ENCODE data around the gene TJAP1. TPM values are rescaled to one million over a fixed set of nuclear protein-coding genes. Genes with fewer than 3 reads are reported as not detected.
"Not testable (repeated sequence)": the region's sequence is repeated elsewhere in the genome, so short reads cannot be mapped to it uniquely, and the experiment has no call there.

The TJAP1 gene
- total RNA-seq, 2 experiments from 2014 or later: 36.5 to 41.8 TPM

- Mint-ChIP-seq H3K36me3 (ENCODE audit: low read depth) (peaks cover 49% of the 10 kb centered on the region), H3K4me1 (no peaks in the 10 kb centered on the region), H3K9me3 (no peaks in the 10 kb centered on the region), H3K27ac (no peak overlapping the region), H3K4me3 (no peak overlapping the region), H3K27me3 (no peaks in the 10 kb centered on the region)
- ChIA-PET POLR2A (no interaction called here), CTCF (interaction anchor here (0.9 to 1.2 kb wide), 3 partner anchors 9 to 62 kb away, joined by 3 to 4 read pairs (median 4); partner anchors contain the start of gene LRRC73)
- no peak for DNase-seq
Observed at GRCh38 chr6:43532201-43532600, 54.8 kb downstream of the TJAP1 start.

- CTCF ChIA-PET, DNase-seq: not testable (repeated sequence)
Observed at GRCh38 chr6:43538986-43539385, 61.6 kb downstream of the TJAP1 start.

GRCh38 chr6:43539409-43539808 is 62.0 kb downstream of the TJAP1 start:
- H3K27me3 Mint-ChIP-seq, H3K9me3 Mint-ChIP-seq, CTCF ChIA-PET, DNase-seq, H3K4me1 Mint-ChIP-seq, POLR2A ChIA-PET, H3K4me3 Mint-ChIP-seq, H3K27ac Mint-ChIP-seq: not testable (repeated sequence)
- H3K36me3 Mint-ChIP-seq (ENCODE audit: low read depth): peaks cover 37% of the 10 kb centered on the region

More at GRCh38 chr6:43538986-43539385, 61.6 kb downstream of the TJAP1 start:
- H3K4me1 Mint-ChIP-seq, H3K9me3 Mint-ChIP-seq, H3K4me3 Mint-ChIP-seq, H3K27me3 Mint-ChIP-seq, H3K27ac Mint-ChIP-seq, POLR2A ChIA-PET: not testable (repeated sequence)
- peaks cover 35% of the 10 kb centered on the region for H3K36me3 Mint-ChIP-seq (ENCODE audit: low read depth)

GRCh38 chr6:43540507-43540906 is 63.1 kb downstream of the TJAP1 start:
- H3K4me1 Mint-ChIP-seq: no peaks in the 10 kb centered on the region
- no peak overlapping the region for H3K27ac Mint-ChIP-seq
- H3K27me3 Mint-ChIP-seq: no peaks in the 10 kb centered on the region
- no peaks in the 10 kb centered on the region for H3K9me3 Mint-ChIP-seq
- DNase-seq: no peak
- CTCF ChIA-PET: interaction anchor here (0.6 to 0.7 kb wide), 5 partner anchors 15 to 113 kb away, joined by 3 to 4 read pairs (median 3); partner anchors contain the start of gene ABCC10
- peaks cover 35% of the 10 kb centered on the region for H3K36me3 Mint-ChIP-seq (ENCODE audit: low read depth)
- no peak overlapping the region for H3K4me3 Mint-ChIP-seq
- POLR2A ChIA-PET: no interaction called here

GRCh38 chr6:43541774-43542471 is 64.6 kb downstream of the TJAP1 start:
- Mint-ChIP-seq H3K9me3 (no peaks in the 10 kb centered on the region), H3K36me3 (ENCODE audit: low read depth) (peaks cover 46% of the 10 kb centered on the region), H3K4me1 (no peaks in the 10 kb centered on the region), H3K27me3 (no peaks in the 10 kb centered on the region), H3K27ac (peak overlapping the region; percentile 6), H3K4me3 (no peak overlapping the region)
- ChIA-PET CTCF (interaction anchor here (1.1 to 1.7 kb wide), 2 partner anchors 14 to 17 kb away, joined by 3 to 5 read pairs; no protein-coding TSS in a partner anchor), POLR2A (no interaction called here)
- no peak for DNase-seq

- no peak for DNase-seq
- Mint-ChIP-seq H3K4me3 (no peak overlapping the region), H3K36me3 (ENCODE audit: low read depth) (peaks cover 47% of the 10 kb centered on the region), H3K9me3 (no peaks in the 10 kb centered on the region), H3K27ac (no peak overlapping the region), H3K27me3 (no peaks in the 10 kb centered on the region), H3K4me1 (no peaks in the 10 kb centered on the region)
- POLR2A ChIA-PET: interaction anchor here (0.6 kb wide), 1 partner anchor 94 kb away, joined by 7 read pairs; no protein-coding TSS in a partner anchor
- CTCF ChIA-PET: interaction anchor here (1.1 to 1.8 kb wide), 2 partner anchors 20 to 909 kb away, joined by 3 to 4 read pairs; no protein-coding TSS in a partner anchor
Observed at GRCh38 chr6:43544461-43544860, 67.1 kb downstream of the TJAP1 start.

GRCh38 chr6:43547222-43547621 is 69.9 kb downstream of the TJAP1 start:
- Mint-ChIP-seq H3K36me3 (ENCODE audit: low read depth) (peaks cover 52% of the 10 kb centered on the region), H3K4me3 (no peak overlapping the region), H3K27ac (peak overlapping the region; percentile 14), H3K4me1 (no peaks in the 10 kb centered on the region), H3K9me3 (no peaks in the 10 kb centered on the region), H3K27me3 (no peaks in the 10 kb centered on the region)
- CTCF ChIA-PET: no interaction called here
- POLR2A ChIA-PET: no interaction called here
- DNase-seq: no peak

Small RNAs within 50 kb of the gene (microRNA-seq; reads per million reads assigned to microRNA genes)
- 0.84 reads per million for gene MIR6780B (ENCODE audit: borderline microRNAs expressed, borderline replicate concordance)

Other genes starting within 250 kb of the TJAP1 start
- gene DNPH1, start 248.1 kb upstream of the TJAP1 start, total RNA-seq: 10 to 100 TPM; 36.7 to 48.6 TPM
- gene TTBK1, start 234.1 kb upstream of the TJAP1 start, total RNA-seq: under 1 TPM; 0.07 to 0.12 TPM
- gene SLC22A7, start 179.3 kb upstream of the TJAP1 start, total RNA-seq: not detected
- gene CRIP3, start 168.7 kb upstream of the TJAP1 start, total RNA-seq: under 1 TPM in 1 of 2 experiments, not detected in 1; 0.67 TPM
- gene ZNF318, start 107.9 kb upstream of the TJAP1 start, total RNA-seq: 10 to 100 TPM; 12.8 to 14.5 TPM
- 10 to 100 TPM; 47.1 to 53.2 TPM for gene ABCC10, start 50.0 kb upstream of the TJAP1 start, total RNA-seq
- gene DLK2, start 22.0 kb upstream of the TJAP1 start, total RNA-seq: not detected
- gene LRRC73, start 32.8 kb downstream of the TJAP1 start, total RNA-seq: under 1 TPM; 0.48 to 0.52 TPM
- gene YIPF3, start 39.4 kb downstream of the TJAP1 start, total RNA-seq: 10 to 100 TPM; 68.1 to 71.7 TPM
- gene POLR1C, start 39.5 kb downstream of the TJAP1 start, total RNA-seq: 10 to 100 TPM; 23.1 to 33.4 TPM
- 10 to 100 TPM; 55.5 to 60.3 TPM for gene XPO5, start 98.5 kb downstream of the TJAP1 start, total RNA-seq
- 10 to 100 TPM; 80.3 to 87.0 TPM for gene POLH, start 98.6 kb downstream of the TJAP1 start, total RNA-seq
- 10 to 100 TPM; 91.9 to 98.3 TPM for gene GTPBP2, start 151.7 kb downstream of the TJAP1 start, total RNA-seq
- gene MAD2L1BP, start 158.3 kb downstream of the TJAP1 start, total RNA-seq: 10 to 100 TPM; 41.8 to 44.3 TPM
- not detected for gene RSPH9, start 167.5 kb downstream of the TJAP1 start, total RNA-seq
- gene MRPS18A, start 210.2 kb downstream of the TJAP1 start, total RNA-seq: 10 to 100 TPM; 37.3 to 46.4 TPM